CD14-positive monocyte (primary cell): ENCODE measurements around the gene ARSB. TPM values are rescaled to one million over a fixed set of nuclear protein-coding genes. Genes with fewer than 3 reads are reported as not detected.

ENCODE experiments used
- DNase-seq, 3 donors: peaks; one replicate each; pipeline ENCODE4 v3.0.0-alpha.2; 2011 to 2022
- H2AFZ ChIP-seq: 2 replicates; pipeline ENCODE4 v1.6.0; 2012; ENCODE audit warnings: mild to moderate bottlenecking, low read depth, low read length, inconsistent platforms; ENCODE audit not compliant: insufficient read depth, poor library complexity, severe bottlenecking
- H3K27ac ChIP-seq, 2 donors: 1 replicate in 1 of 2; 2 replicates in 1 of 2; pipeline ENCODE4 v1.5.1; 2012 to 2013; ENCODE audit warnings: low read length in 2 of 2, control low read depth in 1 of 2, inconsistent platforms in 1 of 2, low read depth in 1 of 2, mild to moderate bottlenecking in 1 of 2
- H3K27me3 ChIP-seq, 2 donors: one replicate each; pipeline versions ENCODE4 v1.6.0 to v1.6.1; 2011 to 2013; ENCODE audit warnings: low read length in 2 of 2; ENCODE audit not compliant: control insufficient read depth in 2 of 2, insufficient read depth in 2 of 2
- H3K36me3 ChIP-seq, 2 donors: replicated peaks in 1 of 2; 1 replicate in 1 of 2; 2 replicates in 1 of 2; pipeline versions ENCODE4 v1.5.1 to v1.6.1; 2012 to 2013; ENCODE audit warnings: low read length in 2 of 2, control low read depth in 1 of 2, inconsistent platforms in 1 of 2, mild to moderate bottlenecking in 1 of 2; ENCODE audit not compliant: insufficient read depth in 2 of 2, control insufficient read depth in 1 of 2
- H3K4me1 ChIP-seq, 2 donors: 1 replicate in 1 of 2; 2 replicates in 1 of 2; pipeline versions ENCODE4 v1.5.1 to v1.6.1; 2012 to 2013; ENCODE audit warnings: low read length in 2 of 2, control low read depth in 1 of 2, inconsistent platforms in 1 of 2, mild to moderate bottlenecking in 1 of 2, moderate library complexity in 1 of 2; ENCODE audit not compliant: insufficient read depth in 2 of 2, control insufficient read depth in 1 of 2
- H3K4me2 ChIP-seq: replicated peaks from 2 replicates; pipeline ENCODE3; 2012; ENCODE audit warnings: low read length, moderate library complexity, mild to moderate bottlenecking; ENCODE audit not compliant: poor library complexity, severe bottlenecking; ENCODE audit errors: extremely low read depth
- H3K4me3 ChIP-seq, 3 experiments: fragments of 200-600 bp in 1 of 3; sonication (generic) in 1 of 3; replicated peaks in 1 of 3; 1 replicate in 2 of 3; 2 replicates in 1 of 3; pipeline ENCODE4 v1.5.1; 2011 to 2013; ENCODE audit warnings: low read length in 3 of 3, mild to moderate bottlenecking in 3 of 3, control low read depth in 2 of 3, low read depth in 2 of 3, inconsistent platforms in 1 of 3, moderate library complexity in 1 of 3
- H3K79me2 ChIP-seq: 2 replicates; pipeline ENCODE4 v1.6.0; 2012; ENCODE audit warnings: mild to moderate bottlenecking, control low read depth, inconsistent platforms, low read length, moderate library complexity; ENCODE audit not compliant: insufficient read depth
- H3K9ac ChIP-seq: 2 replicates; pipeline ENCODE4 v1.6.0; 2017; ENCODE audit warnings: low read length, mild to moderate bottlenecking; ENCODE audit not compliant: insufficient read depth, poor library complexity, severe bottlenecking
- H3K9me3 ChIP-seq, 2 donors: replicated peaks in 1 of 2; 1 replicate in 1 of 2; 2 replicates in 1 of 2; pipeline versions ENCODE4 v1.5.1 to v1.6.1; 2012 to 2013; ENCODE audit warnings: low read length in 2 of 2, control low read depth in 1 of 2; ENCODE audit not compliant: control insufficient read depth in 1 of 2, insufficient read depth in 1 of 2
- H4K20me1 ChIP-seq: 2 replicates; pipeline ENCODE4 v1.6.0; 2012; ENCODE audit warnings: mild to moderate bottlenecking, low read length, control low read depth, moderate library complexity; ENCODE audit not compliant: insufficient read depth
- H3K27ac Mint-ChIP-seq, 7 donors: one replicate each; pipeline ENCODE4 v1.8.0; 2020; ENCODE audit warnings: mild to moderate bottlenecking in 7 of 7, mixed read lengths in 7 of 7, moderate library complexity in 6 of 7, inconsistent platforms in 2 of 7
- H3K27me3 Mint-ChIP-seq, 3 donors: one replicate each; pipeline ENCODE4 v1.8.0; 2021 to 2022; ENCODE audit warnings: low read depth in 3 of 3, mild to moderate bottlenecking in 3 of 3, mixed read lengths in 3 of 3, moderate library complexity in 3 of 3, inconsistent platforms in 1 of 3
- H3K36me3 Mint-ChIP-seq, 2 donors: one replicate each; pipeline ENCODE4 v1.8.0; 2020; ENCODE audit warnings: mixed read lengths in 2 of 2, inconsistent platforms in 1 of 2, mild to moderate bottlenecking in 1 of 2
- H3K4me1 Mint-ChIP-seq: one replicate; pipeline ENCODE4 v1.8.0; 2020; ENCODE audit warnings: mild to moderate bottlenecking, mixed read lengths
- H3K4me3 Mint-ChIP-seq, 2 donors: one replicate each; pipeline ENCODE4 v1.8.0; 2020; ENCODE audit warnings: mild to moderate bottlenecking in 2 of 2, mixed read lengths in 2 of 2, moderate library complexity in 1 of 2
- H3K9me3 Mint-ChIP-seq, 7 donors: one replicate each; pipeline ENCODE4 v1.8.0; 2020 to 2022; ENCODE audit warnings: mixed read lengths in 7 of 7, mild to moderate bottlenecking in 6 of 7, moderate library complexity in 6 of 7, inconsistent platforms in 2 of 7
- CTCF ChIP-seq: fragments of 200-600 bp; IDR thresholded peaks from one replicate; pipeline ENCODE4 v1.8.0; 2022; ENCODE audit warnings: antibody characterized with exemption, mild to moderate bottlenecking
- WGBS: methylation state at CpG from one replicate; pipeline ENCODE4 v1.1.5; 2013; ENCODE audit warnings: missing lambda C conversion rate; ENCODE audit not compliant: insufficient coverage; 5-methylcytosine and 5-hydroxymethylcytosine counted together
- intact Hi-C, 2 donors: fragments of 100-400 bp; cut with micrococcal nuclease; formaldehyde crosslinking; loops; one replicate each; pipeline versions ENCODE4 v1.15.0 to v1.15.1; 2023
- polyA plus RNA-seq, 3 donors: library from polyadenylated mRNA; depleted of rRNA in 1 of 3; unstranded in 2 of 3; stranded (reverse) in 1 of 3; fragments of 300-500 nt in 2 of 3; fragments of >200 nt in 1 of 3; fragmentation: Illumina TruSeq in 2 of 3; gene quantifications; 1 replicate in 2 of 3; 2 replicates in 1 of 3; pipeline ENCODE4 v1.2.3, GENCODE V29; 2012 to 2021

ARSB gene
- polyA plus RNA-seq, 3 donors: 18.0 to 28.7 (median 18.1) TPM

- no peaks in the 10 kb centered on the region for H4K20me1 ChIP-seq
- peaks cover 18 to 24% of the 10 kb centered on the region in 2 donors for H3K36me3 Mint-ChIP-seq
Observed at GRCh38 chr5:78915170-78915569, 69.9 kb downstream of the ARSB start.

DNA sequence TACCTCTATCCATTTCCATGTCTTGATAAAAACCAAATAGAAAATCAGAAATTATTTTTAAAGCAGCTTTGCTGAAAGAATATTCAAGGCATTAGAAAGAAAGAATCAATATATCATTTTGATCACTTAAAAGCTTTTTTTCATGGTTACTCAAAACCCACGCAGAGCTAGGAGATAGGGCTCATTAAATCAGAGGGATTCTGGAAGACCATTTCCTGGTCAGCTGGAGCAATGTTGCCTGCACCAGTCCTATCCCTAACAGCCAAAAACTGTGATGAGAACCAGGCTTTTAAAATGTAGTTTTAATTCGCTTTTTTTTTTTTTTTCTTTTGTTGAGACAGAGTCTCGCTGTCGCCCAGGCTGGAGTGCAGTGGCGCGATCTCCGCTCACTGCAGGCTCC lies 72.3 kb downstream of the ARSB start:
- no peak for TF ChIP-seq CTCF
- DNase-seq: no peak
- no CpG with 5 or more reads among the region's 7 CpGs for WGBS
- intact Hi-C loops: no loop called here
- Histone ChIP-seq H3K9ac (no peak overlapping the region), H3K27ac (no peak overlapping the region), H4K20me1 (no peaks in the 10 kb centered on the region), H3K27me3 (no peaks in the 10 kb centered on the region), H3K4me1 (peaks cover 9 to 11% of the 10 kb centered on the region in 2 donors), H3K4me2 (no peak overlapping the region), H3K36me3 (peaks cover 0 to 4% of the 10 kb centered on the region in 2 donors), H3K79me2 (no peaks in the 10 kb centered on the region), H3K9me3 (no peaks in the 10 kb centered on the region), H3K4me3 (no peak overlapping the region), H2AFZ (no peak overlapping the region)
- peaks cover 26% of the 10 kb centered on the region for H3K4me1 Mint-ChIP-seq
- H3K27me3 Mint-ChIP-seq: no peaks in the 10 kb centered on the region
- H3K27ac Mint-ChIP-seq: no peak overlapping the region
- peaks cover 12 to 19% of the 10 kb centered on the region in 2 donors for H3K36me3 Mint-ChIP-seq
- H3K4me3 Mint-ChIP-seq: no peak overlapping the region
- no peaks in the 10 kb centered on the region for H3K9me3 Mint-ChIP-seq

More at GRCh38 chr5:78915170-78915569, 69.9 kb downstream of the ARSB start:
- H3K4me1 Mint-ChIP-seq: peaks cover 4% of the 10 kb centered on the region
- no peaks in the 10 kb centered on the region for H3K9me3 Mint-ChIP-seq
- no peak for DNase-seq
- WGBS: no CpG with 5 or more reads among the region's 3 CpGs
- Histone ChIP-seq H3K9me3 (no peaks in the 10 kb centered on the region), H3K36me3 (peaks cover 0 to 4% of the 10 kb centered on the region in 2 donors), H2AFZ (no peak overlapping the region), H3K79me2 (no peaks in the 10 kb centered on the region), H3K27ac (no peak overlapping the region), H3K4me2 (no peak overlapping the region), H3K4me1 (no peaks in the 10 kb centered on the region), H3K9ac (no peak overlapping the region), H3K4me3 (no peak overlapping the region), H3K27me3 (no peaks in the 10 kb centered on the region)
- peaks cover 0 to 2% (median 0%) of the 10 kb centered on the region in 3 donors for H3K27me3 Mint-ChIP-seq
- H3K4me3 Mint-ChIP-seq: no peak overlapping the region
- no peak overlapping the region for H3K27ac Mint-ChIP-seq
- intact Hi-C loops: no loop called here
- TF ChIP-seq CTCF: no peak
